ENCODE results near the gene INPP5K.
A peak's percentile ranks its signal among the peaks of the same experiment; 100 is the strongest.
"Not testable (repeated sequence)": the region's sequence is repeated elsewhere in the genome, so short reads cannot be mapped to it uniquely, and the experiment has no call there.

INPP5K gene

DNA sequence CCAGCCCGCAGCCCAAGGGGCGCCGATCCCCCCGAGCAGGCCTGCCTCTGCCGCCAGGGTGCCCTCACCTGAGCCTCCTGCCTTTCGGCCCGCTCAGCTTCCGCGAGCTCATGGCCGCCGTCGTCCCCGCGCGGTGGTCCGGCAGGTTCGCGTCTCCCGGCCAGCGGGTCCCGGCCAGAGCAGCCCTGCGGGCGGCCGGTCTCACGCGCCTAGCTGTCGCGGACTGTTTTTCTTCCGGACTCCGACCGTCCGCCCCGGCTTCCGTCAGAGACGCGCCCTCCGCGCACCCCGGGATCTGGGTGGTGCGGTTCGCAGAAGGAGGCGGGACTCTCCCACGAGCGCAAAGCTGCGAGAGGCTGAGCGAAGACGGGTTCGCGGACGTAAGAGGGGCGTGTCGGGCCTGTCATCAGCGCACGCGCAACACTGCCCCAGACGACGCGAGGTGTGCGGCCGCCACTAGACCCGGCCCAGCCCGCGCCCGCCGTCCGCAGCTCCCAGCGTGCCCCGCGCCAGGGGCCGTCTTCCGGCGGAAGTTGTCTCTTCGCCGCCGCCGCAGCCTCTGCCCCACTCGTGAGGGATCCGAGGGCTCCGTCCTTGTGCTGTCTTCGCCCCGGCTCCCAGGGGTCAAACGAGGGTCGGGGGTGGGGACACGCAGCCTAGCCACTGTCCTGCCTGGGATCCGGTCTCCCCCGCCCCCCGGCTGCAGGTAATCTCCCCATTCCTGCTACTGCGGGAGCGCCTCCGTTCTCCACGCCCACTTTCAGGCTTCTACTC is at the start of gene INPP5K:
INPP5K (minus strand) TSS at position 225 of the 774 bp plus-strand sequence; CDS start at position 112, 113 bp downstream.
- TF ChIP-seq, protein P1, sequence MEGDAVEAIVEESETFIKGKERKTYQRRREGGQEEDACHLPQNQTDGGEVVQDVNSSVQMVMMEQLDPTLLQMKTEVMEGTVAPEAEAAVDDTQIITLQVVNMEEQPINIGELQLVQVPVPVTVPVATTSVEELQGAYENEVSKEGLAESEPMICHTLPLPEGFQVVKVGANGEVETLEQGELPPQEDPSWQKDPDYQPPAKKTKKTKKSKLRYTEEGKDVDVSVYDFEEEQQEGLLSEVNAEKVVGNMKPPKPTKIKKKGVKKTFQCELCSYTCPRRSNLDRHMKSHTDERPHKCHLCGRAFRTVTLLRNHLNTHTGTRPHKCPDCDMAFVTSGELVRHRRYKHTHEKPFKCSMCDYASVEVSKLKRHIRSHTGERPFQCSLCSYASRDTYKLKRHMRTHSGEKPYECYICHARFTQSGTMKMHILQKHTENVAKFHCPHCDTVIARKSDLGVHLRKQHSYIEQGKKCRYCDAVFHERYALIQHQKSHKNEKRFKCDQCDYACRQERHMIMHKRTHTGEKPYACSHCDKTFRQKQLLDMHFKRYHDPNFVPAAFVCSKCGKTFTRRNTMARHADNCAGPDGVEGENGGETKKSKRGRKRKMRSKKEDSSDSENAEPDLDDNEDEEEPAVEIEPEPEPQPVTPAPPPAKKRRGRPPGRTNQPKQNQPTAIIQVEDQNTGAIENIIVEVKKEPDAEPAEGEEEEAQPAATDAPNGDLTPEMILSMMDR (conservative IDR thresholded peaks at IDR 0.05; ENCODE audit: low read depth, low read length): no peak
- peak within 1 kb of the TSS; percentile 99 for H3K4me3 ChIP-seq (ENCODE audit: low read depth, low read length)
- DNase-seq (ENCODE audit: low read depth): peak; percentile 99

DNA sequence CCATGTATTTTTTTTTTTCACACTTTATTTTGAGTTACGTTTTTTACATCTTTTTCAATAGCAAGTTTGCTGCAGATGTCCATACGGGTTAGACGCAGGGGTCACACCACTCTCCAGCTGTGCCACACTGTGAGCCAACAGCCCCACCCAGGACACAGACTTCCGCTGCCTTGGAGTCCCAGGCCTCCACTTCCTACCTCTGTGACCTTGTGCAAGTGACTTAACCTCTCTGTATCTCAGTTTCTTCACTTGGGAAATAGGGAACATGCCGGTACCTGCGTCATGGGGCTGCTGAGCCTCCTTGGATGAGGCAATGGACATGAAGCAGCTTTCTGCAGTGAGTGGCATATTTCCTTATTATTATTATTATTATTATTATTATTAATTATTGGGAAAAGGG is 49.5 kb upstream of the INPP5K start:
- TF ChIP-seq, protein P1 (conservative IDR thresholded peaks at IDR 0.05; ENCODE audit: low read depth, low read length): no peak
- H3K4me3 ChIP-seq (ENCODE audit: low read depth, low read length): no peak overlapping the region
- no peak for DNase-seq (ENCODE audit: low read depth)

DNA sequence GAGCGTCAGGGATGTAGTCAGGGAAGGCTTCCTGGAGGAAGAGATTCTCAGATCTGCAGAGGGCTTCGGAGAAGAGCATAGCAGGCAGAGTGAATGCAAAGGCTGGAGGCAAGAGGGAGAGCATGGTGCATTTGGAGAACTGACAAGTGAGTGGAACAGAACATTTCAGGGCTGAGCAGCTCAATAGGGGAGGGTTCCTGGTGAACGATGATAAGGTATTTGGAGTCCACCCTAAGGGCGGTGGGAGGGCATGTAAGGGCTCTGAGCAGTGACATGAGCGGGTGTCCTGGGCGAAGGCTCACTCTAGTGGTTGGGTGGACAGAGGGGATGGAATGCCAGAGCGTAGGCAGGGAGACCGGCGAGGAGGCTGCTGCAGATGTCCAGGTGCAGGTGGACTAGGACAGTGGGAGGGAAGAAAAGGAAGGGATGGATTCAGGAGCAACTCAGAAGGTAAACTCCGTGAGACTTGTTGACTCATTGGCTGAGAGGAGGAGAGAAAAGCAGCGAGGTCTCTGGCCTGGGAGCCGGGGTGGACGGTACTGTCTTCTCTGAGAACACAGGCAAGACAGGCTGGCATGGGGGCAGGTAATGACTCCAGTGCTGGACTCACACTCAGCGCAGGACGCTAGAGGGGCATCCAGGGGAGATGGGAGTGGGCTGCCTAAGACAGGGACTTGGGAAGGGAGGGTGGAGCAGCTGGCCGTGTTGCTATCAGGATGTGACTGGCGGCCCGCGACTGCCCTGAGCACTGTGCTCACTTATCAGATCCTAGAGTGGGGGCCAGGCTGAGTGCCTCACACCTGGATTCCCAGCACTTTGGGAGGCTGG is 47.6 kb upstream of the INPP5K start:
- no peak for DNase-seq (ENCODE audit: low read depth)
- TF ChIP-seq, protein P1 (conservative IDR thresholded peaks at IDR 0.05; ENCODE audit: low read depth, low read length): no peak
- H3K4me3 ChIP-seq (ENCODE audit: low read depth, low read length): no peak overlapping the region

DNA sequence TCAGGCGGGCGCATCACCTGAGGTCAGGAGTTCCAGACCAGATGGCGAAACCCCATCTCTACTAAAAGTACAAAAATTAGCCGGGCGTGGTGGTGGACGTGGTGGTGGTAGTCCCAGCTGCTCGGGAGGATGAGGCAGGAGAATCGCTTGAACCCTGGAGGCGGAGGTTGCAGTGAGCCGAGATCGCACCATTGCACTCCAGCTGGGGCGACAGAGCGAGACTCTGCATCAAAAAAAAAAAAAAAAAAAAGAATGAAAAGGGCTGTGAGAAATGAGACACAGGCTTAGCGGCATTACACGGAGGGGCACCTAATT is 47.0 kb upstream of the INPP5K start:
- not testable (repeated sequence) for DNase-seq (ENCODE audit: low read depth); H3K4me3 ChIP-seq (ENCODE audit: low read depth, low read length)

DNA sequence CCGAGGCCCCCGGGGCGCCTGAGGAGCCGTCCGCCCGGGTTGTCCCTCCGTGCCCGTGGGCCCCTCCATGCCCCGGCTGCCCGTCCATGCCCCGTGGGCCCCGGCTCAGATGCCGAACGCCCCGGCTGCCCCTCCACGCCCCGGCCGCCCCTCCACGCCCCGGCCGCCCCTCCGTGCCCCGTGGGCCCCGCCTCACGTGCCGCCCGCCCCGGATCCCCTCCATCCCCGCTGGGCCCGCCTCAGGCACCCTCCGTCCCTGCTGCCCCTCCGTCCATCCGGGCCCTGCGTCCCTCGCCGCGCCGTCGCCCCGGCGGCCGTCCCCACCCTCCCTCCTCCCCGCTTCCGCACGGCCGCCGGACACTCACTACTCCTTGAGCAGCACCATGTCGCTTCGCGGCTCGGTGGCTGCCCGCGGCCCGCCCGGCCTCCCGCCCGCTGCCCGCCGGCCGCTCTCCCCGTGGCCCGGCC is 45.8 kb upstream of the INPP5K start:
- H3K4me3 ChIP-seq (ENCODE audit: low read depth, low read length): peak overlapping the region; percentile 79
- TF ChIP-seq, protein P1 (conservative IDR thresholded peaks at IDR 0.05; ENCODE audit: low read depth, low read length): no peak
- DNase-seq (ENCODE audit: low read depth): peak; percentile 14

DNA sequence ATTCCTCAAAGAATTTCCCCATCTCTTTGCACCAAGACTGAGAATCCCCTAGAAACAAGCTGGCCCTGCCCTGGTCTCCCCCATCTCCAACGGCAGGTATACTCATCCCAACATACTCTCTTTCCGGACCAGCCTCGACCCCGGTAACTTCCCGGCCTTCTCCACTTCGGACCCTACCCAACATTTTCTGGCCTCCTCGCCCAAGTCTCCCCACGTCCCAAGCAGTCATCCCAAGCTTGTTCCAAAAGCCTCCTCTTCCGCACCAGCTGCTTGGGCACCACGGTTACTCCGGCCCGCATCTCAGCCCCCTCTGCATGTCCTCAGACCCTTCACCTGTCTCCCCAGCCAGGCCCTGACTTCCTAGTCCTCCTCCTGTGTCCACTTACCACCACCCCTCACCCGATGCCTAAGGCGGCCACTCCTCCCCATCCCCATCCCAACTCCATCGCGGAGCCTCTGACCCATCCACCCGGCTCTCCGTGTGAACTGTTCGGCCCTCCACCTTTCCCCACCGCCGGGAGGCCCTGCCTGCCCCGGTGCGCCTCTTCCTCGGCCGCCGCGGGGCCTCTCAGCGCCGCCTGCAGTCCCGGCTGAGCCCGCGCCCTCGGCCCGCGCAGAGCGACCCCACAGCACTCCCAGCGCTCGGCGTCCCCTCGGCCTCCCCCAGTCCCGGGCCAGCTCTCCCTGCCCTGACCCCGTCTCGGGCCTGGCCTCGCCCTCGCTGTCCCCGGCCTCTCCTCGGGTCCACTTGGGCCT is 45.2 kb upstream of the INPP5K start:
- DNase-seq (ENCODE audit: low read depth): peak; percentile 28
- TF ChIP-seq, protein P1 (conservative IDR thresholded peaks at IDR 0.05; ENCODE audit: low read depth, low read length): no peak

DNA sequence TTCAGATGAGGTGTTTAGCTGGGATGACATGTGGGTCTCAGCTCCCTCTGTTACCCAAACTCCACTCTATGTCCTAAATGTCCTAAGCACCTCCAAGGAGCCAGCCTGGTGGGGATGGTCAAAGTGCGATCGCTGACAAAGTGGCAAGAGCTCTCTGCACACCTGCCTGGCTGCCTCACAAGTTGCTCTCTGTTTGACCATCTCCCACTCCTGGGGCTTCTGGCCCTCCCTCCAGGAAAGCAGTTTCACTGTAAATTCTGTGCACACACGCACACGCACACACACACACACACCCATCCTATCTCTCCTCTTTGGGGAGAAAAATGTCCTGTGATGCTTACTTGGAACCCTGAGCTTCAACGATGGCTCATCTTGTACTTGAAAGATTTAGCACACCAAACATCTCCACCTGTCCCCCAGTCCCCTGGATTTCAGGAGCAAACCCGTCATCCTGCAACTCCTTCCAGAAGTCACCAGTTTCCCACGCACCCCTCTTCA is 44.5 kb upstream of the INPP5K start:
- TF ChIP-seq, protein P1 (conservative IDR thresholded peaks at IDR 0.05; ENCODE audit: low read depth, low read length): no peak
- H3K4me3 ChIP-seq (ENCODE audit: low read depth, low read length): peak overlapping the region; percentile 79
- no peak for DNase-seq (ENCODE audit: low read depth)

More for the DNA sequence above, 45.2 kb upstream of the INPP5K start:
- peak overlapping the region; percentile 79 for H3K4me3 ChIP-seq (ENCODE audit: low read depth, low read length)

Data from choroid plexus epithelial cell (primary cell).